WTC11 (cell line): ENCODE measurements around the gene TSPAN5. TPM values are rescaled to one million over a fixed set of nuclear protein-coding genes. Genes with fewer than 3 reads are reported as not detected.

Experiments
- ATAC-seq: fragments of 200-7000 bp; cut with Tn5 transposase; 2 replicates; pipeline ENCODE4 v1.10.0; 2021; ENCODE audit warnings: mild to moderate bottlenecking, moderate library complexity
- CTCF ChIA-PET: fragments of 300-600 bp; sonication (Branson Sonifier 250); formaldehyde crosslinking; loops from one replicate; lab custom pipeline; 2021; ENCODE audit warnings: antibody characterized with exemption; lab: Charles Lee
- POLR2A ChIA-PET: fragments of 350-600 bp; sonication (Branson Sonifier 250); formaldehyde crosslinking; loops from one replicate; lab custom pipeline; 2021; ENCODE audit warnings: antibody characterized with exemption; lab: Charles Lee
- DNase-seq: peaks from one replicate; pipeline ENCODE4 v3.0.0; 2021; ENCODE audit warnings: low spot score
- H3K27ac Mint-ChIP-seq: 2 replicates; pipeline ENCODE4 v1.8.0; 2021; ENCODE audit warnings: mixed read lengths
- H3K27me3 Mint-ChIP-seq: 2 replicates; pipeline ENCODE4 v1.8.0; 2021; ENCODE audit warnings: low read depth, mild to moderate bottlenecking, moderate library complexity, mixed read lengths
- H3K36me3 Mint-ChIP-seq: 2 replicates; pipeline ENCODE4 v1.8.0; 2021; ENCODE audit warnings: mixed read lengths
- H3K4me1 Mint-ChIP-seq: 2 replicates; pipeline ENCODE4 v1.8.0; 2022; ENCODE audit warnings: mixed read lengths
- H3K4me3 Mint-ChIP-seq: 2 replicates; pipeline ENCODE4 v1.8.0; 2021; ENCODE audit warnings: mild to moderate bottlenecking, moderate library complexity, mixed read lengths
- H3K9me3 Mint-ChIP-seq: 2 replicates; pipeline ENCODE4 v1.8.0; 2021; ENCODE audit warnings: mixed read lengths
- AFF4 ChIP-seq: sonication (generic); formaldehyde crosslinking; IDR thresholded peaks from 2 replicates; pipeline ENCODE4 v1.8.1; 2023; ENCODE audit warnings: mild to moderate bottlenecking, missing genetic modification reagents, borderline replicate concordance
- ATF3 ChIP-seq: sonication (generic); formaldehyde crosslinking; conservative IDR thresholded peaks from 2 replicates; pipeline ENCODE4 v1.8.1; 2022; ENCODE audit warnings: mild to moderate bottlenecking, missing genetic modification reagents
- CDX4 ChIP-seq: fragments of 250-450 bp; sonication (Bioruptor Pico); IDR thresholded peaks from 2 replicates; pipeline ENCODE4 v1.9.0; 2021; ENCODE audit warnings: moderate library complexity, mild to moderate bottlenecking, inconsistent platforms, borderline replicate concordance
- CTCF ChIP-seq: fragments of 200-600 bp; IDR thresholded peaks from 2 replicates; pipeline ENCODE4 v1.8.0; 2022; ENCODE audit warnings: antibody characterized with exemption
- ESRRA ChIP-seq: sonication (generic); formaldehyde crosslinking; IDR thresholded peaks from 2 replicates; pipeline ENCODE4 v1.8.1; 2022; ENCODE audit warnings: mild to moderate bottlenecking, missing genetic modification reagents, borderline replicate concordance
- GABPB1 ChIP-seq: sonication (generic); formaldehyde crosslinking; IDR thresholded peaks from 2 replicates; pipeline ENCODE4 v1.8.1; 2023; ENCODE audit warnings: mild to moderate bottlenecking, missing genetic modification reagents
- IRF2 ChIP-seq: sonication (generic); formaldehyde crosslinking; IDR thresholded peaks from 2 replicates; pipeline ENCODE4 v1.8.0; 2022; ENCODE audit warnings: low read depth, missing genetic modification reagents, borderline replicate concordance
- MAX ChIP-seq: sonication (generic); formaldehyde crosslinking; IDR thresholded peaks from 2 replicates; pipeline ENCODE4 v1.8.0; 2022; ENCODE audit warnings: mild to moderate bottlenecking, missing genetic modification reagents
- NR1H2 ChIP-seq: sonication (generic); formaldehyde crosslinking; IDR thresholded peaks from 2 replicates; pipeline ENCODE4 v1.9.0; 2021; ENCODE audit warnings: mild to moderate bottlenecking, moderate library complexity, missing genetic modification reagents
- RELA ChIP-seq: sonication (generic); formaldehyde crosslinking; IDR thresholded peaks from 2 replicates; pipeline ENCODE4 v1.8.1; 2022; ENCODE audit warnings: missing genetic modification reagents, mild to moderate bottlenecking, borderline replicate concordance
- TP53 ChIP-seq: sonication (generic); formaldehyde crosslinking; IDR thresholded peaks from 2 replicates; pipeline ENCODE4 v1.8.1; 2023; ENCODE audit warnings: mild to moderate bottlenecking, missing genetic modification reagents
- ZBTB21 ChIP-seq: sonication (generic); formaldehyde crosslinking; IDR thresholded peaks from 2 replicates; pipeline ENCODE4 v1.8.1; 2023; ENCODE audit warnings: mild to moderate bottlenecking, missing genetic modification reagents, borderline replicate concordance
- ZNF263 ChIP-seq: sonication (generic); formaldehyde crosslinking; IDR thresholded peaks from 2 replicates; pipeline ENCODE4 v1.8.1; 2022; ENCODE audit warnings: low read depth, mild to moderate bottlenecking, moderate library complexity, missing genetic modification reagents
- total RNA-seq: library from RNA; stranded (reverse); gene quantifications from 3 replicates; pipeline ENCODE4 v1.2.3, GENCODE V29; 2021
- TF ChIP-seq, protein P1 (sequence below): fragments of 250-450 bp; sonication (Bioruptor Pico); IDR thresholded peaks from 2 replicates; pipeline ENCODE4 v1.8.0; 2021; ENCODE audit warnings: mild to moderate bottlenecking
- TF ChIP-seq, protein P2 (sequence below): fragments of 250-450 bp; sonication (Bioruptor Pico); IDR thresholded peaks from 2 replicates; pipeline ENCODE4 v2.1.2; 2022; ENCODE audit warnings: mild to moderate bottlenecking, moderate library complexity

Gene TSPAN5
- total RNA-seq, 1 experiment from 2014 or later, result 22.7 TPM

DNA sequence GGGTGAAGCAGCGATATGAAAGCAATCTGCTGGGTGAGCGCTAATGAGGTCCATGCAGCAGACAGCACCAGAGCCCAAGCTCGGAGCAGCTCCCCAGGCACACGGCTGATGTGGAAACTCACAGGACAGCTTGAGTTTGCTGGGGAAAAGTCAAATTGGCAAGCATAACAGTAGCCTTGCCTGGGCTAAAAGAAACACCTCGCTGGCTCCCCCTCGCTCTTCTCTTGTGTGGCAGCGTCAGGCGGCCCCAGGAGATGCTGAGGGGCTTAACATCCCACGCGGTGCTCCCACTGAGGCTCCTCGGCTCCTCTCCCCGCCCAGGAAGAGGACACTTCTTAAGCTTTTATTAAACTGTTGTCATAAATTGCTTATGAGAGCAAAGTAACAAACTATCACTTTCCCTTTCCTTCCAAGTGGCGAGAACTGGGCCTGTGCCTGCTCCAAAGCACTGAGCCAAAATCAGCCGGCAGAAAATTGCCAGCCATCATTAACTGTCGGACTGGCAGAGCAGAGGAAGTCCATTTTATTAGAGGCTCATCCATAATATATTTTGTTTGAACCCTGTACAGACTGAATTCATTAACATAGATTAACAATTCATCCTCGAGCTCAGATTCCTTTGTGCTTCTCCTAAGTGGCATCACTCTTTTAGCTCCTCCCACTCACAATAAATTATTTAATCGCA lies 111.4 kb downstream of the TSPAN5 start:
- H3K9me3 Mint-ChIP-seq, result peaks cover 10% of the 10 kb centered on the region
- peak; percentile 80 for ATAC-seq
- TF ChIP-seq ZNF263 (CRISPR knock-in tag) (peak; percentile 48; the same call in 1 of the 2 replicates), IRF2 (CRISPR knock-in tag) (no peak), CTCF (no peak)
- H3K27ac Mint-ChIP-seq, result no peak overlapping the region
- peaks cover 13% of the 10 kb centered on the region for H3K4me1 Mint-ChIP-seq
- H3K27me3 Mint-ChIP-seq, result no peaks in the 10 kb centered on the region
- peak; percentile 19 for DNase-seq
- peaks cover 6% of the 10 kb centered on the region; the same call in 1 of the 2 replicates for H3K36me3 Mint-ChIP-seq
- ChIA-PET CTCF (interaction anchor here (0.9 kb wide), 1 partner anchor 9 kb away, joined by 3 read pairs; no protein-coding TSS in a partner anchor), POLR2A (no interaction called here)
- no peak overlapping the region for H3K4me3 Mint-ChIP-seq

DNA sequence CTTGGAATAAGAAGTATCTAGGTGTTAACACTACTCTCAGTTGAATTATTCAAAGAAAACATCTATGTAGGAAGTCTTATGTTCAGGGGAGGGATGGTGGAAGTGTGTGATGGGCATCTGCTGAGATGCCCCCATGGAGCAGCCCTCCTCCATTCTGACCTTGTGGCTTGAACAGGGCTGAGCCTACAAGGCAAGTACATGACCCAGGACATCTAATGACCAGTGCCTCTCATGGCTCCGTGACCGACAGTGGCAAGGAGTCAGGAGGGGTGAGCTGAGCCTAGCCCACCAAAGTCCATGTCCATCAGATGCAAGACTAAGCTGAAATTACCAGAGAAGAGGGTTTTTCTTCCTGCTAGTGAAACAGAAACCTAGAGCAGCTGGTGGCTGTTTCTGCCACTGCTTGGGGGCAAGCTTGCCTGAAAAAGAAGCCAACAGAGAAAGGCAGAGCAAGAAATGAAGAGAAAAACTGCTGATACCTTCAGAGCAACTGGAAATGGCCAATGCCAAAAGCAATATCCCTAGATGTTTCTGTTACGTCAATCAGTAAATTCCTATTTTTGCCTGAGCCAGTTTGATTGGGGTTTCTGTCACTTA lies 113.5 kb downstream of the TSPAN5 start:
- H3K27ac Mint-ChIP-seq, result no peak overlapping the region; the same call in 1 of the 2 replicates
- H3K4me3 Mint-ChIP-seq, result no peak overlapping the region
- no peaks in the 10 kb centered on the region for H3K36me3 Mint-ChIP-seq
- ChIA-PET CTCF (interaction anchor here (0.8 kb wide), 1 partner anchor 9 kb away, joined by 3 read pairs; no protein-coding TSS in a partner anchor), POLR2A (no interaction called here)
- DNase-seq (no peak), ATAC-seq (no peak)
- no peaks in the 10 kb centered on the region for H3K9me3 Mint-ChIP-seq
- TF ChIP-seq RELA (CRISPR knock-in tag) (no peak), GABPB1 (CRISPR knock-in tag) (no peak), ZBTB21 (CRISPR knock-in tag) (no peak), CTCF (no peak), ESRRA (CRISPR knock-in tag) (no peak), CDX4 (CRISPR knock-in tag) (no peak), AFF4 (CRISPR knock-in tag) (no peak), MAX (CRISPR knock-in tag) (no peak), NR1H2 (CRISPR knock-in tag) (no peak), ATF3 (no peak), TP53 (CRISPR knock-in tag) (no peak)
- TF ChIP-seq, protein P1, sequence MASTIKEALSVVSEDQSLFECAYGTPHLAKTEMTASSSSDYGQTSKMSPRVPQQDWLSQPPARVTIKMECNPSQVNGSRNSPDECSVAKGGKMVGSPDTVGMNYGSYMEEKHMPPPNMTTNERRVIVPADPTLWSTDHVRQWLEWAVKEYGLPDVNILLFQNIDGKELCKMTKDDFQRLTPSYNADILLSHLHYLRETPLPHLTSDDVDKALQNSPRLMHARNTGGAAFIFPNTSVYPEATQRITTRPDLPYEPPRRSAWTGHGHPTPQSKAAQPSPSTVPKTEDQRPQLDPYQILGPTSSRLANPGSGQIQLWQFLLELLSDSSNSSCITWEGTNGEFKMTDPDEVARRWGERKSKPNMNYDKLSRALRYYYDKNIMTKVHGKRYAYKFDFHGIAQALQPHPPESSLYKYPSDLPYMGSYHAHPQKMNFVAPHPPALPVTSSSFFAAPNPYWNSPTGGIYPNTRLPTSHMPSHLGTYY (CRISPR knock-in tag), result no peak
- TF ChIP-seq, protein P2, sequence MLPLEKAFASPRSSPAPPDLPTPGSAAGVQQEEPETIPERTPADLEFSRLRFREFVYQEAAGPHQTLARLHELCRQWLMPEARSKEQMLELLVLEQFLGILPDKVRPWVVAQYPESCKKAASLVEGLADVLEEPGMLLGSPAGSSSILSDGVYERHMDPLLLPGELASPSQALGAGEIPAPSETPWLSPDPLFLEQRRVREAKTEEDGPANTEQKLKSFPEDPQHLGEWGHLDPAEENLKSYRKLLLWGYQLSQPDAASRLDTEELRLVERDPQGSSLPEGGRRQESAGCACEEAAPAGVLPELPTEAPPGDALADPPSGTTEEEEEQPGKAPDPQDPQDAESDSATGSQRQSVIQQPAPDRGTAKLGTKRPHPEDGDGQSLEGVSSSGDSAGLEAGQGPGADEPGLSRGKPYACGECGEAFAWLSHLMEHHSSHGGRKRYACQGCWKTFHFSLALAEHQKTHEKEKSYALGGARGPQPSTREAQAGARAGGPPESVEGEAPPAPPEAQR (CRISPR knock-in tag), result no peak
- H3K27me3 Mint-ChIP-seq, result no peaks in the 10 kb centered on the region
- peaks cover 17% of the 10 kb centered on the region for H3K4me1 Mint-ChIP-seq
